ENCODE measurements around the gene GART.

GART gene

GRCh38 chr21:33496345-33496744 is 45.6 kb downstream of the GART start:
- Mint-ChIP-seq H3K4me3 (peak overlapping the region in 1 of 3 experiments; percentile 17), H3K4me1 (peaks cover 7% of the 10 kb centered on the region), H3K27me3 (ENCODE audit: low read depth) (peaks cover 4% of the 10 kb centered on the region), H3K27ac (no peak overlapping the region), H3K9me3 (no peaks in the 10 kb centered on the region), H3K36me3 (ENCODE audit: low read depth) (no peaks in the 10 kb centered on the region)
- no peak for TF ChIP-seq CTCF (IDR thresholded peaks at IDR 0.05; ENCODE audit: unreplicated experiment in 3 of 3)

- Mint-ChIP-seq H3K9me3 (no peaks in the 10 kb centered on the region), H3K4me3 (no peak overlapping the region), H3K4me1 (peaks cover 7% of the 10 kb centered on the region), H3K27me3 (ENCODE audit: low read depth) (peaks cover 4% of the 10 kb centered on the region), H3K36me3 (ENCODE audit: low read depth) (no peaks in the 10 kb centered on the region), H3K27ac (no peak overlapping the region)
- TF ChIP-seq CTCF (IDR thresholded peaks at IDR 0.05; ENCODE audit: unreplicated experiment in 3 of 3), result no peak
Observed at GRCh38 chr21:33495743-33496142, 46.2 kb downstream of the GART start.

GRCh38 chr21:33493756-33494155 is 48.2 kb downstream of the GART start:
- peak overlapping the region; percentile 56 to 74 (median 72) for H3K4me3 Mint-ChIP-seq
- peaks cover 5% of the 10 kb centered on the region for H3K36me3 Mint-ChIP-seq (ENCODE audit: low read depth)
- H3K27ac Mint-ChIP-seq, result no peak overlapping the region
- H3K4me1 Mint-ChIP-seq, result peaks cover 7% of the 10 kb centered on the region
- no peaks in the 10 kb centered on the region for H3K9me3 Mint-ChIP-seq
- peaks cover 4% of the 10 kb centered on the region for H3K27me3 Mint-ChIP-seq (ENCODE audit: low read depth)
- TF ChIP-seq CTCF (IDR thresholded peaks at IDR 0.05; ENCODE audit: unreplicated experiment in 3 of 3), result no peak

- peaks cover 12% of the 10 kb centered on the region for H3K36me3 Mint-ChIP-seq (ENCODE audit: low read depth)
Observed at GRCh38 chr21:33492571-33492970, 49.3 kb downstream of the GART start.

GRCh38 chr21:33491373-33492102 is 50.4 kb downstream of the GART start, which contains the start of gene DNAJC28:
DNAJC28 (minus strand) TSS chr21:33491716; CDS start chr21:33489393, 2,323 bp downstream.
- no peaks in the 10 kb centered on the region for H3K9me3 Mint-ChIP-seq
- peaks cover 12% of the 10 kb centered on the region for H3K36me3 Mint-ChIP-seq (ENCODE audit: low read depth)
- peaks cover 3% of the 10 kb centered on the region for H3K27me3 Mint-ChIP-seq (ENCODE audit: low read depth)
- peak within 1 kb of the TSS; percentile 86 to 96 (median 95) for H3K27ac Mint-ChIP-seq
- H3K4me3 Mint-ChIP-seq, result peak within 1 kb of the TSS; percentile 88 to 91 (median 89)
- H3K4me1 Mint-ChIP-seq, result peaks cover 7% of the 10 kb centered on the region
- TF ChIP-seq CTCF (IDR thresholded peaks at IDR 0.05; ENCODE audit: unreplicated experiment in 3 of 3), result no peak

More at GRCh38 chr21:33492571-33492970, 49.3 kb downstream of the GART start:
- H3K4me1 Mint-ChIP-seq, result peaks cover 7% of the 10 kb centered on the region
- TF ChIP-seq CTCF (IDR thresholded peaks at IDR 0.05; ENCODE audit: unreplicated experiment in 3 of 3), result no peak
- no peak overlapping the region for H3K27ac Mint-ChIP-seq
- peaks cover 4% of the 10 kb centered on the region for H3K27me3 Mint-ChIP-seq (ENCODE audit: low read depth)
- H3K9me3 Mint-ChIP-seq, result no peaks in the 10 kb centered on the region
- peak overlapping the region in 2 of 3 experiments; percentile 68 to 69 for H3K4me3 Mint-ChIP-seq

- Mint-ChIP-seq H3K27ac (peak overlapping the region; percentile 86 to 96 (median 91)), H3K4me1 (peaks cover 7% of the 10 kb centered on the region), H3K36me3 (ENCODE audit: low read depth) (peaks cover 12% of the 10 kb centered on the region), H3K4me3 (peak overlapping the region; percentile 88 to 91 (median 89)), H3K27me3 (ENCODE audit: low read depth) (no peaks in the 10 kb centered on the region), H3K9me3 (no peaks in the 10 kb centered on the region)
- TF ChIP-seq CTCF (IDR thresholded peaks at IDR 0.05; ENCODE audit: unreplicated experiment in 3 of 3), result no peak
Observed at GRCh38 chr21:33490991-33491372, 50.9 kb downstream of the GART start.
